ENCODE data around the gene TSPAN9. TPM values are rescaled to one million over a fixed set of nuclear protein-coding genes. Genes with fewer than 3 reads are reported as not detected.

TSPAN9 gene
- total RNA-seq, 1 donor from 2014 or later: 114 TPM

- H3K4me3 Mint-ChIP-seq (ENCODE audit: unreplicated experiment): no peak overlapping the region
- H3K4me1 Mint-ChIP-seq (ENCODE audit: unreplicated experiment): peaks cover 10% of the 10 kb centered on the region
- TF ChIP-seq CTCF (IDR thresholded peaks at IDR 0.05): no peak
- H3K36me3 Mint-ChIP-seq (ENCODE audit: unreplicated experiment): peaks cover 8% of the 10 kb centered on the region
- H3K27ac Mint-ChIP-seq (ENCODE audit: unreplicated experiment): no peak overlapping the region
- no peaks in the 10 kb centered on the region for H3K9me3 Mint-ChIP-seq (ENCODE audit: unreplicated experiment)
- no peaks in the 10 kb centered on the region for H3K27me3 Mint-ChIP-seq (ENCODE audit: unreplicated experiment)
- DNase-seq (ENCODE audit: extremely low spot score, unreplicated experiment): no peak
These were observed 101.6 kb downstream of the TSPAN9 start for GRCh38 chr12:3178671-3179313.

- H3K9me3 Mint-ChIP-seq (ENCODE audit: unreplicated experiment): no peaks in the 10 kb centered on the region
- no peaks in the 10 kb centered on the region for H3K27me3 Mint-ChIP-seq (ENCODE audit: unreplicated experiment)
- H3K4me3 Mint-ChIP-seq (ENCODE audit: unreplicated experiment): no peak overlapping the region
- H3K27ac Mint-ChIP-seq (ENCODE audit: unreplicated experiment): no peak overlapping the region
- peaks cover 12% of the 10 kb centered on the region for H3K4me1 Mint-ChIP-seq (ENCODE audit: unreplicated experiment)
- DNase-seq (ENCODE audit: extremely low spot score, unreplicated experiment): no peak
- no peak for TF ChIP-seq CTCF (IDR thresholded peaks at IDR 0.05)
- H3K36me3 Mint-ChIP-seq (ENCODE audit: unreplicated experiment): peaks cover 8% of the 10 kb centered on the region
These were observed 102.6 kb downstream of the TSPAN9 start for GRCh38 chr12:3179731-3180130.

GRCh38 chr12:3182426-3182825 is 105.2 kb downstream of the TSPAN9 start:
- H3K36me3 Mint-ChIP-seq (ENCODE audit: unreplicated experiment): peaks cover 8% of the 10 kb centered on the region
- H3K9me3 Mint-ChIP-seq (ENCODE audit: unreplicated experiment): no peaks in the 10 kb centered on the region
- no peak overlapping the region for H3K27ac Mint-ChIP-seq (ENCODE audit: unreplicated experiment)
- peaks cover 30% of the 10 kb centered on the region for H3K4me1 Mint-ChIP-seq (ENCODE audit: unreplicated experiment)
- H3K4me3 Mint-ChIP-seq (ENCODE audit: unreplicated experiment): no peak overlapping the region
- no peak for TF ChIP-seq CTCF (IDR thresholded peaks at IDR 0.05)
- no peaks in the 10 kb centered on the region for H3K27me3 Mint-ChIP-seq (ENCODE audit: unreplicated experiment)
- DNase-seq (ENCODE audit: extremely low spot score, unreplicated experiment): no peak

DNA sequence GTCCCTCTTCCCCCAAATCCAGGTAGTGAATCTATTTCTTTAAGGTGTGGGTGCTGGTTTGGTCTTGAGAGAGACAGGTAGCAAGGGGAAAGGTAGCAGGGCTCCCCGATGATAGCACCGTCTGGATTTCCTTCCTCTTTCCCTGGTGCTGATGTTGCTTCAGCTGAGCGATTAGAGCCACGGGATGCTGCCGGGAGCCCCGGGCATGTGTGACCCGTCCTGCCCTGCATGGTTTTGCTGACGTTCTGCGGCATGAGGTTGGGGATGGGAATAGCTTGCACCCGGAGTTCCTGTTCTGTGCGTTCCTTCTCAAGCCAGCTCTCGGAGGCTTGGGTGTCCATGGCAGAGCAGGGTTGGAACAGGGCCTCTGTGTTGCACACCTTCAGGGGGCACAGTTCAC is 107.3 kb downstream of the TSPAN9 start:
- no peaks in the 10 kb centered on the region for H3K27me3 Mint-ChIP-seq (ENCODE audit: unreplicated experiment)
- H3K36me3 Mint-ChIP-seq (ENCODE audit: unreplicated experiment): peaks cover 8% of the 10 kb centered on the region
- no peak for DNase-seq (ENCODE audit: extremely low spot score, unreplicated experiment)
- no peak overlapping the region for H3K4me3 Mint-ChIP-seq (ENCODE audit: unreplicated experiment)
- H3K4me1 Mint-ChIP-seq (ENCODE audit: unreplicated experiment): peaks cover 27% of the 10 kb centered on the region
- no peaks in the 10 kb centered on the region for H3K9me3 Mint-ChIP-seq (ENCODE audit: unreplicated experiment)
- no peak overlapping the region for H3K27ac Mint-ChIP-seq (ENCODE audit: unreplicated experiment)
- no peak for TF ChIP-seq CTCF (IDR thresholded peaks at IDR 0.05)

GRCh38 chr12:3185260-3185870 is 108.2 kb downstream of the TSPAN9 start:
- Mint-ChIP-seq H3K9me3 (ENCODE audit: unreplicated experiment) (no peaks in the 10 kb centered on the region), H3K27ac (ENCODE audit: unreplicated experiment) (no peak overlapping the region), H3K27me3 (ENCODE audit: unreplicated experiment) (no peaks in the 10 kb centered on the region), H3K36me3 (ENCODE audit: unreplicated experiment) (peaks cover 8% of the 10 kb centered on the region), H3K4me3 (ENCODE audit: unreplicated experiment) (no peak overlapping the region), H3K4me1 (ENCODE audit: unreplicated experiment) (peaks cover 27% of the 10 kb centered on the region)
- DNase-seq (ENCODE audit: extremely low spot score, unreplicated experiment): no peak
- TF ChIP-seq CTCF (IDR thresholded peaks at IDR 0.05): no peak
